GM12878 (cell line): ENCODE results near the gene CKS1B. TPM values are rescaled to one million over a fixed set of nuclear protein-coding genes. Genes with fewer than 3 reads are reported as not detected.

Experiments used
- BMI1 ChIP-seq: fragments of 450-650 bp; IDR thresholded peaks from 2 replicates; pipeline ENCODE4 v1.6.1; 2016; ENCODE audit warnings: mild to moderate bottlenecking, moderate library complexity, borderline replicate concordance
- BRCA1 ChIP-seq: IDR thresholded peaks from 2 replicates; pipeline ENCODE4 v1.6.1; 2011; ENCODE audit warnings: low read depth, low read length, improper control_type of control experiment
- CBFB ChIP-seq: IDR thresholded peaks from 2 replicates; pipeline ENCODE4 v1.6.1; 2016; ENCODE audit warnings: antibody characterized with exemption, low read depth
- CHD1 ChIP-seq: IDR thresholded peaks from 2 replicates; pipeline ENCODE4 v1.6.1; 2012; ENCODE audit warnings: low read depth, low read length, improper control_type of control experiment
- CREB1 ChIP-seq: IDR thresholded peaks from 2 replicates; pipeline ENCODE4 v1.6.1; 2012; ENCODE audit warnings: low read depth, mild to moderate bottlenecking, inconsistent platforms
- CREM ChIP-seq: IDR thresholded peaks from 2 replicates; pipeline ENCODE4 v1.6.1; 2014; ENCODE audit warnings: antibody characterized with exemption, low read depth
- DPF2 ChIP-seq: fragments of 450-650 bp; IDR thresholded peaks from 2 replicates; pipeline ENCODE4 v1.6.1; 2017; ENCODE audit warnings: mild to moderate bottlenecking
- EZH2 ChIP-seq: IDR thresholded peaks from 2 replicates; pipeline ENCODE4 v1.6.1; 2012; ENCODE audit warnings: low read depth, mild to moderate bottlenecking, control low read depth, inconsistent platforms, low read length, borderline replicate concordance; ENCODE audit not compliant: control insufficient read depth
- IKZF2 ChIP-seq, 2 experiments: fragments of 450-650 bp; IDR thresholded peaks; 2 replicates each; pipeline ENCODE4 v1.6.1; 2017; ENCODE audit warnings: mild to moderate bottlenecking in 2 of 2, moderate library complexity in 2 of 2
- KAT2A ChIP-seq: conservative IDR thresholded peaks from 2 replicates; pipeline ENCODE4 v1.6.1; 2011; ENCODE audit warnings: low read depth, low read length; ENCODE audit not compliant: control insufficient read depth
- KDM1A ChIP-seq: fragments of 200-600 bp; sonication (generic); IDR thresholded peaks from 2 replicates; pipeline ENCODE4 v1.6.1; 2016; ENCODE audit warnings: borderline replicate concordance
- LARP7 ChIP-seq: fragments of 450-650 bp; IDR thresholded peaks from 2 replicates; pipeline ENCODE4 v1.6.1; 2017; ENCODE audit warnings: mild to moderate bottlenecking
- NR2C1 ChIP-seq: fragments of 450-650 bp; IDR thresholded peaks from 2 replicates; pipeline ENCODE4 v1.6.1; 2017; ENCODE audit warnings: antibody characterized with exemption, mild to moderate bottlenecking, moderate library complexity
- PAX8 ChIP-seq: fragments of 450-650 bp; IDR thresholded peaks from 2 replicates; pipeline ENCODE4 v1.6.1; 2017; ENCODE audit warnings: mild to moderate bottlenecking, moderate library complexity
- POLR2AphosphoS5 ChIP-seq: IDR thresholded peaks from 2 replicates; pipeline ENCODE4 v1.6.1; 2011; ENCODE audit warnings: mild to moderate bottlenecking, low read length, inconsistent platforms
- RUNX3 ChIP-seq: IDR thresholded peaks from 2 replicates; pipeline ENCODE4 v1.6.1; 2012; ENCODE audit warnings: low read length, inconsistent platforms
- SMC3 ChIP-seq: IDR thresholded peaks from 2 replicates; pipeline ENCODE4 v1.6.1; 2011; ENCODE audit warnings: low read length, improper control_type of control experiment, borderline replicate concordance
- SPI1 ChIP-seq: IDR thresholded peaks from 2 replicates; pipeline ENCODE4 v1.6.1; 2011; ENCODE audit warnings: low read depth, mild to moderate bottlenecking, low read length, moderate library complexity, borderline replicate concordance; ENCODE audit not compliant: insufficient read depth
- YBX1 ChIP-seq: fragments of 450-650 bp; IDR thresholded peaks from 2 replicates; pipeline ENCODE4 v1.6.1; 2016; ENCODE audit warnings: antibody characterized with exemption
- YY1 ChIP-seq: IDR thresholded peaks from 2 replicates; pipeline ENCODE4 v1.6.1; 2011; ENCODE audit warnings: low read depth, mild to moderate bottlenecking, low read length
- ZNF207 ChIP-seq: fragments of 450-650 bp; IDR thresholded peaks from 2 replicates; pipeline ENCODE4 v1.6.1; 2014; ENCODE audit warnings: antibody characterized with exemption, mild to moderate bottlenecking, borderline replicate concordance
- ZSCAN29 ChIP-seq: fragments of 450-650 bp; IDR thresholded peaks from 2 replicates; pipeline ENCODE4 v1.6.1; 2017; ENCODE audit warnings: mild to moderate bottlenecking, moderate library complexity
- polyA plus RNA-seq, 11 experiments: library from polyadenylated mRNA; depleted of rRNA in 4 of 11; unstranded in 6 of 11; stranded (reverse) in 5 of 11; fragments of >200 nt; fragmentation: Nextera tagmentation in 4 of 11; fragmentation: Illumina TruSeq in 1 of 11; extraction: Ambion mirVana in 4 of 11; extraction: Trizol in 1 of 11; gene quantifications; 1 replicate in 1 of 11; 2 replicates in 10 of 11; pipeline versions ENCODE4 v1.2.1 to v1.2.3, GENCODE V29; 2011 to 2016; ENCODE audit warnings: inconsistent platforms in 2 of 11, missing spikeins in 2 of 11, low read depth in 1 of 11
- total RNA-seq, 4 experiments: library from RNA; depleted of rRNA in 3 of 4; stranded (reverse); fragments of >200 nt in 3 of 4; fragmentation: Illumina TruSeq in 1 of 4; extraction: Trizol in 1 of 4; gene quantifications; 2 replicates each; pipeline versions ENCODE4 v1.2.1 to v1.2.3, GENCODE V29; 2013 to 2021
- TF ChIP-seq, protein P1 (sequence below): IDR thresholded peaks from 2 replicates; pipeline ENCODE4 v1.6.1; 2012; ENCODE audit warnings: mild to moderate bottlenecking, low read depth, low read length
- TF ChIP-seq, protein P2 (sequence below): fragments of 450-650 bp; conservative IDR thresholded peaks from 2 replicates; pipeline ENCODE4 v1.6.1; 2017; ENCODE audit warnings: mild to moderate bottlenecking, moderate library complexity
- TF ChIP-seq, protein P3 (sequence below): IDR thresholded peaks from 2 replicates; pipeline ENCODE4 v1.6.1; 2012; ENCODE audit warnings: low read length, inconsistent platforms
- TF ChIP-seq, protein P4 (sequence below): IDR thresholded peaks from 2 replicates; pipeline ENCODE4 v1.6.1; 2012; ENCODE audit warnings: low read depth, low read length, improper control_type of control experiment

CKS1B gene
- total and polyA plus RNA-seq, 10 of the 15 experiments (the other 5 are each of a cell fraction or from before 2014, with no cell fraction given), result 125 to 608 (median 364) TPM

DNA sequence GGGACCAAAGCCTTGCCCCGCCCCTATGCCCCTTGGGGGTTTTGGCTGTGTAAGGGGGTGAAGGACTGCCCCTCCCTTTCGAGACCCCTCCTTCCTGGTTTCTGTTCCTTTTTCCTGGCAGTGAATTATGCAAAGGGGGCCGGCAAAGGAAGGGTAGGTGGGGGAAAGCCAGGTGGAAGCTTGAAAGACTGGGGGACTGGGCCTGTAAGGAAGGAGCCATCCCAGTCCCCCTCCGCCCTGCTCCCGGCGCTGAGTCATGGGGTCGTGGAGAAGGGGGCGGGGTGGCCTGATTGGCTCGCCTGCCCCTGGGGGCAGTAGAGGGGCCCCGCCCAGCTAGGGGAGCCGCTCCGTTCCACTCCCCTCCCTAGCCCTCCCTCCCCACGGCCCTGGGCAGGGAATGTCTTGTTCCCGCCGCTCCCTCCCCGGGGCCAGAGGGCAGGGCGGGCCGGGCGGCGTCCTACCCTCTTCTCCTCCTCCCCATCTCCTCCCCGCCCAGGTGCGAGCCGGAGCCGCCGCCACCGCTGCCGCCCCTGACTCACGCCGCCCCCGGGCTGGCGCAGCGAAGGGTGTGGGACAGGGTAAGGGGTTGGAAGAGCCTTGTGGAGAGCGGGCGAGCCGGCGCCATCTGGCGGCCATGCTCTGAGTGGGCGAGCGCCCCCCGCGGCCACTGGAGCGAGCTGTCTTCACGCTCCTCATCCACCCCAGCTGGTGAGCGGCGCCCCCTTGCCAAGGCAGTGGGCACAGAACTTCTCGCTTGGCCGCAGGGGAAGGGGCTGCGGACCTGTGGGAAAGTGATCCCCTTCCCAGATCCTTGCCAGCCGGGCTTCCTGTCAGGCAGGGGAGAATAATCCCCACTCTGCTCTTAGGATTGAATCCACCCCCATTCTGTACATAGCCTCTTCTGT lies 42.8 kb downstream of the CKS1B start (continued):
- TF ChIP-seq, protein P1, sequence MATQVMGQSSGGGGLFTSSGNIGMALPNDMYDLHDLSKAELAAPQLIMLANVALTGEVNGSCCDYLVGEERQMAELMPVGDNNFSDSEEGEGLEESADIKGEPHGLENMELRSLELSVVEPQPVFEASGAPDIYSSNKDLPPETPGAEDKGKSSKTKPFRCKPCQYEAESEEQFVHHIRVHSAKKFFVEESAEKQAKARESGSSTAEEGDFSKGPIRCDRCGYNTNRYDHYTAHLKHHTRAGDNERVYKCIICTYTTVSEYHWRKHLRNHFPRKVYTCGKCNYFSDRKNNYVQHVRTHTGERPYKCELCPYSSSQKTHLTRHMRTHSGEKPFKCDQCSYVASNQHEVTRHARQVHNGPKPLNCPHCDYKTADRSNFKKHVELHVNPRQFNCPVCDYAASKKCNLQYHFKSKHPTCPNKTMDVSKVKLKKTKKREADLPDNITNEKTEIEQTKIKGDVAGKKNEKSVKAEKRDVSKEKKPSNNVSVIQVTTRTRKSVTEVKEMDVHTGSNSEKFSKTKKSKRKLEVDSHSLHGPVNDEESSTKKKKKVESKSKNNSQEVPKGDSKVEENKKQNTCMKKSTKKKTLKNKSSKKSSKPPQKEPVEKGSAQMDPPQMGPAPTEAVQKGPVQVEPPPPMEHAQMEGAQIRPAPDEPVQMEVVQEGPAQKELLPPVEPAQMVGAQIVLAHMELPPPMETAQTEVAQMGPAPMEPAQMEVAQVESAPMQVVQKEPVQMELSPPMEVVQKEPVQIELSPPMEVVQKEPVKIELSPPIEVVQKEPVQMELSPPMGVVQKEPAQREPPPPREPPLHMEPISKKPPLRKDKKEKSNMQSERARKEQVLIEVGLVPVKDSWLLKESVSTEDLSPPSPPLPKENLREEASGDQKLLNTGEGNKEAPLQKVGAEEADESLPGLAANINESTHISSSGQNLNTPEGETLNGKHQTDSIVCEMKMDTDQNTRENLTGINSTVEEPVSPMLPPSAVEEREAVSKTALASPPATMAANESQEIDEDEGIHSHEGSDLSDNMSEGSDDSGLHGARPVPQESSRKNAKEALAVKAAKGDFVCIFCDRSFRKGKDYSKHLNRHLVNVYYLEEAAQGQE, result no peak
- peak; percentile 39; the same call in 1 of the 2 replicates for TF ChIP-seq CREM
- TF ChIP-seq, protein P2, sequence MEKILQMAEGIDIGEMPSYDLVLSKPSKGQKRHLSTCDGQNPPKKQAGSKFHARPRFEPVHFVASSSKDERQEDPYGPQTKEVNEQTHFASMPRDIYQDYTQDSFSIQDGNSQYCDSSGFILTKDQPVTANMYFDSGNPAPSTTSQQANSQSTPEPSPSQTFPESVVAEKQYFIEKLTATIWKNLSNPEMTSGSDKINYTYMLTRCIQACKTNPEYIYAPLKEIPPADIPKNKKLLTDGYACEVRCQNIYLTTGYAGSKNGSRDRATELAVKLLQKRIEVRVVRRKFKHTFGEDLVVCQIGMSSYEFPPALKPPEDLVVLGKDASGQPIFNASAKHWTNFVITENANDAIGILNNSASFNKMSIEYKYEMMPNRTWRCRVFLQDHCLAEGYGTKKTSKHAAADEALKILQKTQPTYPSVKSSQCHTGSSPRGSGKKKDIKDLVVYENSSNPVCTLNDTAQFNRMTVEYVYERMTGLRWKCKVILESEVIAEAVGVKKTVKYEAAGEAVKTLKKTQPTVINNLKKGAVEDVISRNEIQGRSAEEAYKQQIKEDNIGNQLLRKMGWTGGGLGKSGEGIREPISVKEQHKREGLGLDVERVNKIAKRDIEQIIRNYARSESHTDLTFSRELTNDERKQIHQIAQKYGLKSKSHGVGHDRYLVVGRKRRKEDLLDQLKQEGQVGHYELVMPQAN, result peak; percentile 55
- TF ChIP-seq, protein P3, sequence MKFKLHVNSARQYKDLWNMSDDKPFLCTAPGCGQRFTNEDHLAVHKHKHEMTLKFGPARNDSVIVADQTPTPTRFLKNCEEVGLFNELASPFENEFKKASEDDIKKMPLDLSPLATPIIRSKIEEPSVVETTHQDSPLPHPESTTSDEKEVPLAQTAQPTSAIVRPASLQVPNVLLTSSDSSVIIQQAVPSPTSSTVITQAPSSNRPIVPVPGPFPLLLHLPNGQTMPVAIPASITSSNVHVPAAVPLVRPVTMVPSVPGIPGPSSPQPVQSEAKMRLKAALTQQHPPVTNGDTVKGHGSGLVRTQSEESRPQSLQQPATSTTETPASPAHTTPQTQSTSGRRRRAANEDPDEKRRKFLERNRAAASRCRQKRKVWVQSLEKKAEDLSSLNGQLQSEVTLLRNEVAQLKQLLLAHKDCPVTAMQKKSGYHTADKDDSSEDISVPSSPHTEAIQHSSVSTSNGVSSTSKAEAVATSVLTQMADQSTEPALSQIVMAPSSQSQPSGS, result no peak
- peak; percentile 91 for TF ChIP-seq SMC3
- TF ChIP-seq SPI1, result peak; percentile 89
- TF ChIP-seq BMI1, result no peak
- no peak for TF ChIP-seq CHD1
- no peak for TF ChIP-seq PAX8
- no peak for TF ChIP-seq KDM1A
- TF ChIP-seq RUNX3, result peak; percentile 50
- peak; percentile 55; the same call in 1 of the 2 replicates for TF ChIP-seq POLR2AphosphoS5
- peak; percentile 89 for TF ChIP-seq DPF2
- peak; percentile 54; the same call in 1 of the 2 replicates for TF ChIP-seq ZSCAN29
- no peak for TF ChIP-seq KAT2A
- no peak for TF ChIP-seq NR2C1
- peak; percentile 70 to 77; a peak in 3 of 4 replicates for TF ChIP-seq IKZF2 (IDR thresholded peaks at IDR 0.05)
- TF ChIP-seq CREB1, result no peak
- TF ChIP-seq EZH2, result no peak
- TF ChIP-seq YY1, result peak; percentile 92
- TF ChIP-seq, protein P4, sequence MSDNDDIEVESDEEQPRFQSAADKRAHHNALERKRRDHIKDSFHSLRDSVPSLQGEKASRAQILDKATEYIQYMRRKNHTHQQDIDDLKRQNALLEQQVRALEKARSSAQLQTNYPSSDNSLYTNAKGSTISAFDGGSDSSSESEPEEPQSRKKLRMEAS, result no peak
- TF ChIP-seq CBFB, result no peak
- TF ChIP-seq YBX1, result no peak
- TF ChIP-seq BRCA1, result no peak
- 0 out of 2 replicates have a peak, but pooled peaks have one; percentile 35 for TF ChIP-seq ZNF207
- TF ChIP-seq LARP7, result peak; percentile 74
